SK-MEL-5 (cell line): ENCODE results near the gene TRPM2. TPM values are rescaled to one million over a fixed set of nuclear protein-coding genes. Genes with fewer than 3 reads are reported as not detected.
"Not testable (repeated sequence)": the region's sequence is repeated elsewhere in the genome, so short reads cannot be mapped to it uniquely, and the experiment has no call there.

Experiments used
- DNase-seq: peaks from one replicate; pipeline ENCODE4 v3.0.0-alpha.2; 2016; ENCODE audit warnings: low read depth, low spot score
- in situ Hi-C: cut with HindIII; loops from 2 replicates; pipeline ENCODE4 v1.10.0; 2016; ENCODE audit warnings: low sequenced_read_pairs, high pct_unique_total_duplicates, low pct_unique_long_range_greater_than_20kb
- total RNA-seq: library from RNA; depleted of rRNA; stranded (reverse); fragments of >200 nt; shearing (Covaris generic); gene quantifications from 2 replicates; pipeline ENCODE4 v1.2.3, GENCODE V29; 2014

The TRPM2 gene
- total RNA-seq, 1 experiment from 2014 or later, result 0.21 TPM

GRCh38 chr21:44399151-44399954 lies 45.9 kb downstream of the TRPM2 start:
- DNase-seq, result no peak
- in situ Hi-C loops, result no loop called here

- no peak for DNase-seq
- in situ Hi-C loops, result no loop called here
Observed at GRCh38 chr21:44399955-44400790, 46.8 kb downstream of the TRPM2 start.

- DNase-seq, result no peak
- in situ Hi-C loops, result no loop called here
Observed at GRCh38 chr21:44400791-44401385, 47.5 kb downstream of the TRPM2 start.

GRCh38 chr21:44401386-44402160 lies 48.2 kb downstream of the TRPM2 start:
- in situ Hi-C loops, result no loop called here
- no peak for DNase-seq

GRCh38 chr21:44402323-44403105 lies 49.1 kb downstream of the TRPM2 start:
- no peak for DNase-seq
- in situ Hi-C loops, result no loop called here

- in situ Hi-C loops, result no loop called here
- no peak for DNase-seq
Observed at GRCh38 chr21:44403106-44404020, 49.9 kb downstream of the TRPM2 start.

- in situ Hi-C loops, result not testable (repeated sequence)
Observed at GRCh38 chr21:44404482-44404881, 51.1 kb downstream of the TRPM2 start.

GRCh38 chr21:44405091-44405947 lies 51.9 kb downstream of the TRPM2 start:
- in situ Hi-C loops, result no loop called here
- no peak for DNase-seq

More at GRCh38 chr21:44404482-44404881, 51.1 kb downstream of the TRPM2 start:
- not testable (repeated sequence) for DNase-seq

GRCh38 chr21:44405948-44406872 lies 52.8 kb downstream of the TRPM2 start:
- in situ Hi-C loops, result no loop called here
- no peak for DNase-seq

GRCh38 chr21:44406953-44407352 lies 53.5 kb downstream of the TRPM2 start:
- DNase-seq, result no peak
- in situ Hi-C loops, result no loop called here

GRCh38 chr21:44407493-44407892 lies 54.1 kb downstream of the TRPM2 start:
- in situ Hi-C loops, result no loop called here
- no peak for DNase-seq

GRCh38 chr21:44408226-44408625 lies 54.8 kb downstream of the TRPM2 start:
- in situ Hi-C loops, result no loop called here
- no peak for DNase-seq

GRCh38 chr21:44413566-44414290 lies 60.3 kb downstream of the TRPM2 start:
- DNase-seq, result no peak
- in situ Hi-C loops, result no loop called here
